Measurements from ENCODE around the gene ATP2A1. TPM values are rescaled to one million over a fixed set of nuclear protein-coding genes. Genes with fewer than 3 reads are reported as not detected.

The ATP2A1 gene
- total RNA-seq, 1 donor from 2014 or later: 1.9 TPM

DNA sequence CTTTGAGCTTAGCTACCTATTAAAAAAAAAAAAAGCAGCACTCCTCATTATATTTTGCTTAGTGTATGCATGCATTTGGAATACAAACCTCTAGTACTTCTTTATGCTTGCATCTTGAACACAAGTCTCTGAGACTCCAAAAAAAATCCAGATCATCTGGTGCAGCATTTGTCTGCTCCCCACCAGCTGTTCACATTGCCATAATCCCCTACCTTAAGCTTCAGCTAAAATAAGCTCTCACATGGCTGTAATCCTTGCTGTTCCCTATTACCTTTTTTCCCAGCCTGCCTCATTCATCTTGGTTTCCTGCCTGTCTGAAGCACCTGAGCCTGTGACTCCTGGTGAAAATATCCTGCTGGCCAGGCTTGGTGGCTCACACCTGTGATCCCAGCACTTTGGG is 65.0 kb downstream of the ATP2A1 start:
- Mint-ChIP-seq H3K9me3 (ENCODE audit: unreplicated experiment) (no peaks in the 10 kb centered on the region), H3K4me3 (ENCODE audit: unreplicated experiment) (no peak overlapping the region), H3K36me3 (ENCODE audit: low read depth, unreplicated experiment) (no peaks in the 10 kb centered on the region), H3K27me3 (ENCODE audit: unreplicated experiment) (peaks cover 5% of the 10 kb centered on the region), H3K4me1 (ENCODE audit: unreplicated experiment) (peaks cover 8% of the 10 kb centered on the region), H3K27ac (ENCODE audit: unreplicated experiment) (no peak overlapping the region)
- TF ChIP-seq CTCF (IDR thresholded peaks at IDR 0.05; ENCODE audit: unreplicated experiment): no peak
- no peak for DNase-seq (ENCODE audit: low spot score)

GRCh38 chr16:28946681-28947080 is 68.4 kb downstream of the ATP2A1 start:
- DNase-seq (ENCODE audit: low spot score): no peak
- Mint-ChIP-seq H3K4me3 (ENCODE audit: unreplicated experiment) (no peak overlapping the region), H3K9me3 (ENCODE audit: unreplicated experiment) (no peaks in the 10 kb centered on the region), H3K4me1 (ENCODE audit: unreplicated experiment) (peaks cover 8% of the 10 kb centered on the region), H3K27me3 (ENCODE audit: unreplicated experiment) (peaks cover 7% of the 10 kb centered on the region), H3K36me3 (ENCODE audit: low read depth, unreplicated experiment) (no peaks in the 10 kb centered on the region), H3K27ac (ENCODE audit: unreplicated experiment) (no peak overlapping the region)
- TF ChIP-seq CTCF (IDR thresholded peaks at IDR 0.05; ENCODE audit: unreplicated experiment): no peak

- H3K4me3 Mint-ChIP-seq (ENCODE audit: unreplicated experiment): peak within 1 kb of the TSS; percentile 97
- DNase-seq (ENCODE audit: low spot score): peak; percentile 98
- H3K4me1 Mint-ChIP-seq (ENCODE audit: unreplicated experiment): peaks cover 6% of the 10 kb centered on the region
- H3K27me3 Mint-ChIP-seq (ENCODE audit: unreplicated experiment): peaks cover 4% of the 10 kb centered on the region
- peak within 1 kb of the TSS; percentile 86 for H3K27ac Mint-ChIP-seq (ENCODE audit: unreplicated experiment)
- no peak for TF ChIP-seq CTCF (IDR thresholded peaks at IDR 0.05; ENCODE audit: unreplicated experiment)
- H3K9me3 Mint-ChIP-seq (ENCODE audit: unreplicated experiment): no peaks in the 10 kb centered on the region
- H3K36me3 Mint-ChIP-seq (ENCODE audit: low read depth, unreplicated experiment): peaks cover 4% of the 10 kb centered on the region
Observed at GRCh38 chr16:28950648-28951409, 72.5 kb downstream of the ATP2A1 start, which contains the start of gene NFATC2IP. NFATC2IP (plus strand) TSS chr16:28950937; CDS start chr16:28951012, 75 bp downstream.

GRCh38 chr16:28951410-28951943 is 73.2 kb downstream of the ATP2A1 start:
- Mint-ChIP-seq H3K4me3 (ENCODE audit: unreplicated experiment) (peak overlapping the region; percentile 97), H3K9me3 (ENCODE audit: unreplicated experiment) (no peaks in the 10 kb centered on the region), H3K27me3 (ENCODE audit: unreplicated experiment) (peaks cover 4% of the 10 kb centered on the region), H3K27ac (ENCODE audit: unreplicated experiment) (peak overlapping the region; percentile 79), H3K4me1 (ENCODE audit: unreplicated experiment) (peaks cover 6% of the 10 kb centered on the region), H3K36me3 (ENCODE audit: low read depth, unreplicated experiment) (peaks cover 7% of the 10 kb centered on the region)
- DNase-seq (ENCODE audit: low spot score): no peak
- no peak for TF ChIP-seq CTCF (IDR thresholded peaks at IDR 0.05; ENCODE audit: unreplicated experiment)

Small RNA genes within 50 kb of the gene (microRNA-seq; reads per million reads assigned to microRNA genes)
- gene MIR4721 (ENCODE audit: unreplicated experiment): not detected

Other genes with a start within 250 kb of the ATP2A1 start
- 0.13 TPM for gene NPIPB8, start 240.4 kb upstream of the ATP2A1 start, total RNA-seq (ENCODE audit: unreplicated experiment)
- gene EIF3C, start 167.0 kb upstream of the ATP2A1 start, total RNA-seq (ENCODE audit: unreplicated experiment): 968 TPM
- 1.2 TPM for gene NPIPB9, start 126.7 kb upstream of the ATP2A1 start, total RNA-seq (ENCODE audit: unreplicated experiment)
- 184 TPM for gene ATXN2L, start 55.5 kb upstream of the ATP2A1 start, total RNA-seq (ENCODE audit: unreplicated experiment)
- 173 TPM for gene TUFM, start 32.1 kb upstream of the ATP2A1 start, total RNA-seq (ENCODE audit: unreplicated experiment)
- gene SH2B1, start 14.6 kb upstream of the ATP2A1 start, total RNA-seq (ENCODE audit: unreplicated experiment): 46.9 TPM
- 16.0 TPM for gene RABEP2, start 46.8 kb downstream of the ATP2A1 start, total RNA-seq (ENCODE audit: unreplicated experiment)
- gene CD19, start 53.5 kb downstream of the ATP2A1 start, total RNA-seq (ENCODE audit: unreplicated experiment): not detected
- 61.0 TPM for gene NFATC2IP, start 72.4 kb downstream of the ATP2A1 start, total RNA-seq (ENCODE audit: unreplicated experiment)
- 68.4 TPM for gene SPNS1, start 96.3 kb downstream of the ATP2A1 start, total RNA-seq (ENCODE audit: unreplicated experiment)
- 5.4 TPM for gene LAT, start 106.6 kb downstream of the ATP2A1 start, total RNA-seq (ENCODE audit: unreplicated experiment)

Measured in endothelial cell (in vitro differentiated cells).